Dermis blood vessel endothelial cell (primary cell): ENCODE data around the gene SMAD6. TPM values are rescaled to one million over a fixed set of nuclear protein-coding genes. Genes with fewer than 3 reads are reported as not detected.

Source experiments
- DNase-seq: peaks from one replicate; pipeline ENCODE4 v3.0.0; 2010
- total RNA-seq: library from RNA; depleted of rRNA; stranded (reverse); fragments of >200 nt; gene quantifications from 2 replicates; pipeline ENCODE4 v1.2.3, GENCODE V29; 2014

The SMAD6 gene
- total RNA-seq, 1 donor from 2014 or later = 11.9 TPM

- DNase-seq = no peak
Measured at GRCh38 chr15:66760097-66760967, 58.3 kb downstream of the SMAD6 start.

- peak; percentile 66 for DNase-seq
Measured at GRCh38 chr15:66760968-66761725, 59.1 kb downstream of the SMAD6 start.

- no peak for DNase-seq
Measured at GRCh38 chr15:66761726-66762595, 59.9 kb downstream of the SMAD6 start.

GRCh38 chr15:66763186-66764071 is 61.4 kb downstream of the SMAD6 start:
- DNase-seq = peak; percentile 62

GRCh38 chr15:66764072-66764786 is 62.2 kb downstream of the SMAD6 start:
- DNase-seq = no peak

GRCh38 chr15:66765478-66766281 is 63.6 kb downstream of the SMAD6 start:
- DNase-seq = peak; percentile 88

- DNase-seq = no peak
Measured at GRCh38 chr15:66766282-66767230, 64.5 kb downstream of the SMAD6 start.

GRCh38 chr15:66767240-66767659 is 65.2 kb downstream of the SMAD6 start:
- DNase-seq = no peak

- no peak for DNase-seq
Measured at GRCh38 chr15:66768987-66769386, 67.0 kb downstream of the SMAD6 start.

GRCh38 chr15:66770518-66771350 is 68.7 kb downstream of the SMAD6 start:
- no peak for DNase-seq

GRCh38 chr15:66771351-66771650 is 69.3 kb downstream of the SMAD6 start:
- no peak for DNase-seq

- no peak for DNase-seq
Measured at GRCh38 chr15:66772604-66773128, 70.6 kb downstream of the SMAD6 start.

- DNase-seq = peak; percentile 50
Measured at GRCh38 chr15:66773129-66773873, 71.3 kb downstream of the SMAD6 start.

- peak; percentile 88 for DNase-seq
Measured at GRCh38 chr15:66774001-66774814, 72.2 kb downstream of the SMAD6 start.

- no peak for DNase-seq
Measured at GRCh38 chr15:66775127-66776105, 73.4 kb downstream of the SMAD6 start.
